Measurements from ENCODE around the gene STK33. TPM values are rescaled to one million over a fixed set of nuclear protein-coding genes. Genes with fewer than 3 reads are reported as not detected.

Gene STK33
- 25.9 TPM for total RNA-seq
- long read RNA-seq, partial matches to known transcripts = 2 of 43 reads
- long read RNA-seq, other reads (novel, unspliced or antisense) = 39 of 43 reads

GRCh38 chr11:8593935-8594909 is at the start of gene STK33:
Gene STK33, minus strand, starts transcription at chr11:8594228. Its CDS starts 119,323 bp downstream, at chr11:8474905.
- DNase-seq = peak; percentile 69
- peak; percentile 95 for ATAC-seq (ENCODE audit: poor library complexity)
- intact Hi-C loops (cut with DNase I) = no loop called here

- no peak for ATAC-seq (ENCODE audit: poor library complexity)
- intact Hi-C loops (cut with DNase I) = no loop called here
- DNase-seq = no peak
Observed at GRCh38 chr11:8642196-8642841, 48.3 kb upstream of the STK33 start.

DNA sequence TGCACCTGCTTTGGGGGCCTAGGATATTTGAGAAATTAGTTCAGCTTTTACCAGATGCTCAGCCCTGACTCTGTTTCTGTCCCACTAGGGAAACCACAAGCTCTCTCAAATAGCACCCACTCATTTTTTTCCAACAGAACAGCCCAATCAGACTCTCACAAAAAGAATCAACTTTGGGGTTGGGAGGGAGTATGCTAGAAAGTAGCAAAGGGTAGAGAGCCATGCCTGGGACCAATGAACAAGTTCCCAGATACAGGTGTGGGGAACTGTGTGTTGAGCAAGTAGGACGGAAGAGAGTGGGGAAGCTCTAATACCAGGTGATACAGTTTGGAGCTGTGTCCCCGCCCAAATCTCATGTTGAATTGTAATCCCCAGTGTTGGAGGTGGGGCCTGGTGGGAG is 47.3 kb upstream of the STK33 start:
- DNase-seq (no peak), ATAC-seq (ENCODE audit: poor library complexity) (no peak)
- intact Hi-C loops (cut with DNase I) = no loop called here

- ATAC-seq (ENCODE audit: poor library complexity) (no peak), DNase-seq (no peak)
- intact Hi-C loops (cut with DNase I) = no loop called here
Observed at GRCh38 chr11:8640267-8640906, 46.4 kb upstream of the STK33 start.

DNA sequence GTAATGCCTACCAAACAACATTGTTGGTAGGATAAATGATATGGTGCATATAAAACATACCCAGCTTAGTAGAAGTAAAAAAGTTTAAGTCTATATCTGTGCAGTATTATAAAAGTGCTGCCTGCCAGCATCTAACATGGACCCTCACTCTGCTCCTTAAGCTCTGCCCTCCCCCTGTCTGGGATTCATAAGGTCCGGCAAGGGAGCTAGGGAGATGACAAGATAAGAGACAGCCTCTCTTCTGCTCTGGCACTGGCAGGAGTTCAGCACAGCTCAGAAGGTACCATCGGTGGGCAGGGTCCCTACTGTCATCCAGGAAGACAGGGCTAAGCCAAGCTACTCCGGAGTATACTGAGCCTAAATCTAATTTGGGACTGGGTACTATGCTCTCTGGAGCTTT is 45.6 kb upstream of the STK33 start:
- ATAC-seq (ENCODE audit: poor library complexity) (no peak), DNase-seq (no peak)
- intact Hi-C loops (cut with DNase I) = no loop called here

GRCh38 chr11:8638300-8638699 is 44.3 kb upstream of the STK33 start:
- intact Hi-C loops (cut with DNase I) = no loop called here
- DNase-seq = no peak
- no peak for ATAC-seq (ENCODE audit: poor library complexity)

DNA sequence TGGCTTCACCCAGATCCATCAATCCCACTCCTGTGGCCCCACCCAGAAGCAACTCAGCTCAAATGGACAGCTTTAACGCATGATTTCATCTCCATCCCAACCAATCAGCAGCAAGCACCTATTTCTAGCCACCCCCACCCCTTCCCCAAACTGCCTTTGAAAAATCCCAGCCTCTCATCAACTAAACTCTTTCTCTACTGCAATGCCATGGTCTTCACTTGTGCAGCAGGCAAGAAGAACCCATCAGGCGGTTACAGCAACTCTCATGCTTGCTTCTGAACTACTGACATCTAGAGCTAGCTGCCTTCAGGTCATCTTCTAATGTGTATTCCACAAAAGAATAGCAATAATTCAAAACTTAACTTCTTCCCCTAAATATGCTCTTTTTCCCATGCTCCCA is 42.1 kb upstream of the STK33 start:
- intact Hi-C loops (cut with DNase I) = no loop called here
- ATAC-seq (ENCODE audit: poor library complexity) (no peak), DNase-seq (no peak)

DNA sequence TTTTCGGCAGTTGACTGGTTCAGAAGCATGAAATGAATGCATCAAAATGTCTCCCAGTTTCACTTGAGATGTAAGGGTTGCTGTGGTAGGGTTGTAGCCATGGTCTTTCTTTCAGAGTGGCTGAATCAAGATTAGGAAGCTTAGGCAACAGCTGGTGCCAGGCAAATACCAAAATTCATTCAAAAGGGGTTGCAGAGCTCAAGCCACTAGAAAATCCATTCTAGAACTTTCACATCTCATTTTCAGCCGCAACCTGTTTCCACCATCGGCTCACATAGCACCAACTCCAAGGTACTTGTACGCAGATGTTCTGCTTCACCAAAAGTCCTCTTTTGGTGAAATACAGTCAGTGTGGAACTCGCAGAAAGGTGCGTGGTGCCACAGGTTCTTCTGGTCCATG is 40.5 kb upstream of the STK33 start:
- ATAC-seq (ENCODE audit: poor library complexity) (no peak), DNase-seq (no peak)
- intact Hi-C loops (cut with DNase I) = no loop called here

DNA sequence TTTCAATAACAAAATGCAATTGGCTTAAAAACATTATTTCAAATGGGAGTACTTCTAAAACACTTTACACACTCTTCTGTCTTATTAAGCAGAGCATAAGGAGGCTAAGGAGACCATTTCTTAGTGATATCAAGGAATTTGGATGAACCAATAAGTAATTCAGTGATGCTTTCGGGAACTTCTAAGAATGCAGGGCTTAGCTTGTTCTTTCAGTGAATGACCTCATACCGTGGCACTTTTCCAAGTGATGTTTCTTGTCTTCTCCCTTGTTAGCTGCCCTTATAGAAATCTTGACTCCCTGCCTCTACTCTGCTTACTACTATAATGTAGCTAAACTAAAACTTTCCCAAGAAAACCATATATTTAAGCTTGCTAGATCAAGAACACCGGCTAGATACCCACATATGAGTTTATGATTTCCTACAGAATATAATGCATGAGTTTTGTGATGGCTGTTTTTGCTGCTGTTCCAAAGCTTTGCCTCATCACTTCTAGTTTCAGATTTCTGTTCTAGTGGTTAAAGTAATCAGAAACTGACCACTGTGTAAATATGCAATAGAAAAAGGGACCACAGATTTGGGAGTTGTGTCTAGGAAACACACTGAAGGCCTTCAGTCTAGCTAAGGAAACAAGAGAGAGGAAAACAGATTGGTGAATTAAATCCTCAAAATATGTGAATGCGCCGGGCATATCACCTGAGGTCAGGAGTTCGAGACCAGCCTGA is 37.5 kb upstream of the STK33 start:
- intact Hi-C loops (cut with DNase I) = no loop called here
- DNase-seq = no peak
- no peak for ATAC-seq (ENCODE audit: poor library complexity)

DNA sequence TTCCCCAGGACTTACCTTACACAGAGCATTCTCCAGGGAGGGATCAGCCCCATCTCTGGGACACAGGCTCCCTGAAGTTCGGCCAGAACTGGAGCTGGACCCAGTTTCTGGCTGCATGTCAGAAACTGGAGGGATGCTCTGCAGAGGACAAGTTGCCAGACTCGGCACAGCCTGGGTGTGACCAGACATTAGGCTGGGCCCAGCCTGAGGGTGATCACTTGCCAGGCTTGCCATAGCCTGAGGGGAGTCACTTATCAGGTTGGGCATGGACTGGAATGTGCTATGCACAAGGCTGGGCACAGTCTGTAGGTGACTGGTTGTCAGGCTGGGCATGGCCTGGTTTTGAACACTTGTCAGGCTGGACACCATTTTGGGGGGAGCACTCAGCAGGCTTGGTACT is 30.7 kb upstream of the STK33 start:
- DNase-seq (peak; percentile 54), ATAC-seq (ENCODE audit: poor library complexity) (peak; percentile 82)
- intact Hi-C loops (cut with DNase I) = no loop called here

DNA sequence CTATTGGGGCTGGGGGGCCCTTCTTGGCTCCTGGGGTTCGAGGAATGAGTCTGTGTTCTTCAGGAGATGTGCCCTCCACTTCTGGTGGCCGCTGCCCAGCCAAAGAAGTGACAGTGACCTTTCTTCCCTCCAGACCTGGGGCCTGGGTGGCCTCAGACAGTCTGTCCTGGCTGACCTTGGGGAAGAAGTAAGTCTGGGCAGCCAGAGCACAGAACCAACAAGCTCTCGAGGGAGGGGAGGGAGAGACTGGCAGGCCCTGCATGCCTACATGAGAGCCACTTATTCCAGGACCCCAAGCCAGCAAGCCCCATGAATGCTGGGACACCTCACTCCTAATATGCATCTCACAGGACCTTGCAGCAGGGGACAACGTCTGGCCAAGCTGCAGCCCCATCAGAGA is 27.1 kb upstream of the STK33 start:
- intact Hi-C loops (cut with DNase I) = no loop called here
- DNase-seq (no peak), ATAC-seq (ENCODE audit: poor library complexity) (peak; percentile 47)

GRCh38 chr11:8617063-8617462 is 23.0 kb upstream of the STK33 start:
- ATAC-seq (ENCODE audit: poor library complexity) = no peak

DNA sequence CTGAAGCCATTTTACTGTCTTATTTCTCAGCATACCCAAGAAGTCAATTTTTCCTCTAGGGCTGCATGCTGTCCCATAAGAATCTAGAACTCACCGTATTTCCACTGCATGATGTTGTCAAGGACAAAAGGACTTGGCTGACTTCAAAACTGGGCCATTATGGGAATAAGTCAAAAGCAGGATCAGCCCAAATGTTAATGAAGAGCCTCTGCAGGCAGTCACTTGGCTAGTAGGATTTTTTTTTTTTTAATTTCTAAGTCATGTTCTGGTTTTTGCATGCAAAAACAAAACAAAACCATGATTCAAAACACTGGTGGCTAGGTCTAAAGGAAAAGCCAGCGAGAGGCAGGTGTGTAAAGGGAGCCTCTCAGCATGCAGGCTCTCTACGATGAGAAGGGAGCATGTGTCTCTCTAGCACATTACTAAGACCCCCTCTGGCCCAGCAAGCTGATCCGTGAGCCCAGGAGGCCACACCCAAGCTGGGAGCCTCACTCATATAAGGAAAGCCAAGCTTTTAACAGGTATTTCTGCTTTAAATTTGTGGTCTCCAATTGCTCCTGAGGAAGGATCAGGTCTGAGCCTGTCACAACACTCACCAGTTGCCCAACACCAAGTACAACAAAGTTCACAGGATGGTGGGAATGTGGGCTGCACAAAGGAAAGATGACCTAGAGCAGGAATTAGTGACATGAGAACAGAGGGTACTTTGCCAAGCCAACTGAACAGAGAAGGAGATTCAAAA is 21.4 kb upstream of the STK33 start:
- ATAC-seq (ENCODE audit: poor library complexity) (no peak), DNase-seq (no peak)
- intact Hi-C loops (cut with DNase I) = no loop called here

More at GRCh38 chr11:8617063-8617462, 23.0 kb upstream of the STK33 start:
- no peak for DNase-seq
- intact Hi-C loops (cut with DNase I) = no loop called here

GRCh38 chr11:8614497-8614896 is 20.5 kb upstream of the STK33 start:
- no peak for ATAC-seq (ENCODE audit: poor library complexity)
- intact Hi-C loops (cut with DNase I) = no loop called here
- no peak for DNase-seq

DNA sequence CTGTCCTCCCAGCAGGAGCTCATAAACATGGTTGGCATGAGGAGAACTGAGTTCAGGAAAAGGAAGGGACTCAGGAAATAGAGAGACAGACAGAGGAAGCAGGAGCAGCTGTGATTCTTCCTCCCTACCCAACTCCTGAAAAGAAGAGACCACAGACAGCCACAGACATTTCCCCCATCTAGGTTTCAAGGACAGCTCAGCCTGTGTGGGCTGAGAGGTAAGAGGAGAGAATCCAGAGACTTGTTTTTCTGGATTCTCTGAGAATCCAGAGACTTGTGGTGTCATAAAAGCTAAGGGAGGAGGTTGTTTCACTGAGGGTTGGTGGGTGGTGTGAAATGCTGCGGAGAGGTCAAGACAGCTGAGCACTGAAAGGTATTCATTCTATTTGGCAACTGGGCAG is 19.0 kb upstream of the STK33 start:
- ATAC-seq (ENCODE audit: poor library complexity) (no peak), DNase-seq (no peak)
- intact Hi-C loops (cut with DNase I) = no loop called here

- intact Hi-C loops (cut with DNase I) = no loop called here
- no peak for DNase-seq
- no peak for ATAC-seq (ENCODE audit: poor library complexity)
Observed at GRCh38 chr11:8612522-8612921, 18.5 kb upstream of the STK33 start.

DNA sequence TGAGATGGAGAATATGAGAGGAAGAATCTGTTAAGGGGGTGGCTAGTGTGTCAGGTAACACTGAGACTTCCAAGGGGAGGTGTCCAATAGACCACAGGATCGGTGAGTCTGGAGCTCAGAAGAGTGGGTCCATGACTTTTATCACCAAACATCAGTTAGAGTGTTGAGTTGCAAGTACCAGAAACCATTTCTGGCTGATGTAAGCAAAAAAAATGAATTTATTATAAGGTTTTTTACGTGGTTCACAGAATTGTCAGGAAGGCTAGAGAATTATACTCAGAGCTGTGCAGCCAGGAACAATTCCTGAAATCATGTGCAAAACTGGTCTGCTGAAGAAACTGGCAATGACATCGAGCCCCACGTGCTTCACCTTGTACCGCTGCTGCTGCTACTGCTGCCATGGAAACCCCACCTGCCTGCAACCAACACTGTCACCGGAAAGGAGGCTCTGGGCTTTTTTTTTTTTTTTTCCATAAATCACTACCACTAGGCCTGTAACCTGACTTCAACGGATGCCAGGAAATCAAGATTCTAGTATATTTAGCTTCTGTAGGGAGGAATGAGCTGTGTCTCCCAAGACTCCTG is 16.6 kb upstream of the STK33 start:
- no peak for DNase-seq
- intact Hi-C loops (cut with DNase I) = no loop called here
- no peak for ATAC-seq (ENCODE audit: poor library complexity)

DNA sequence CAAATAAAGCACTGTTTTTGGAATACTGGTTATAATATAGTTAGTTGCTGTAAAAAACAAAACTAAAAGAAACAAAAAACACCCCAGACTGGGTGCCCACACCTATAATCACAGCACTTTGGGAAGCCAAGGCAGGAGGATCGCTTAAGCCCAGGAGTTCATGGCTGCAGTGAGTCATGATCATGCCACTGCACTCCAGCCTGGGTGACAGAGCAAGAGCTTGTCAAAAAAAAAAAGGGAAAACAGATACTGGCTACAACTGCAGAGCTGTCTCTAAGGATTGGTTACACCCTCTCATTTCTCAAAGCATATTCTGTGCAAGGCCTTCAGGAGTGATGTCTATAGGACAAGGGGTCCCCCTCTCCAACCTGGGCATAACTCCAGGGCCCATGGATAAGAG is 14.6 kb upstream of the STK33 start:
- intact Hi-C loops (cut with DNase I) = no loop called here
- ATAC-seq (ENCODE audit: poor library complexity) = no peak

More for the DNA sequence above, 14.6 kb upstream of the STK33 start:
- DNase-seq = no peak
